ENCODE data around the gene NUCB1.

The NUCB1 gene

GRCh38 chr19:48938256-48938655, 38.1 kb downstream of the NUCB1 start:
- no peak for DNase-seq

- no peak for DNase-seq
These were observed 40.8 kb downstream of the NUCB1 start for GRCh38 chr19:48940902-48941301.

GRCh38 chr19:48943081-48943480, 43.0 kb downstream of the NUCB1 start:
- DNase-seq, result no peak

- no peak for DNase-seq
These were observed 45.3 kb downstream of the NUCB1 start for GRCh38 chr19:48945415-48945814.

- DNase-seq, result no peak
These were observed 45.7 kb downstream of the NUCB1 start for GRCh38 chr19:48945817-48946216.

- no peak for DNase-seq
These were observed 46.5 kb downstream of the NUCB1 start for GRCh38 chr19:48946463-48947257.

GRCh38 chr19:48947258-48947542, 47.1 kb downstream of the NUCB1 start:
- DNase-seq, result no peak

- no peak for DNase-seq
These were observed 50.0 kb downstream of the NUCB1 start for GRCh38 chr19:48950159-48950558.

- DNase-seq, result no peak
These were observed 50.9 kb downstream of the NUCB1 start for GRCh38 chr19:48950830-48951519.

GRCh38 chr19:48953141-48953540, 53.0 kb downstream of the NUCB1 start:
- no peak for DNase-seq

GRCh38 chr19:48953990-48954594, 54.0 kb downstream of the NUCB1 start:
- DNase-seq, result no peak

GRCh38 chr19:48954595-48955307, 54.6 kb downstream of the NUCB1 start, which contains the start of gene BAX:
Gene BAX (plus strand): TSS chr19:48954875. CDS start chr19:48954929, 54 bp downstream.
- peak; percentile 77 for DNase-seq

- DNase-seq, result no peak
These were observed 55.3 kb downstream of the NUCB1 start for GRCh38 chr19:48955308-48955958.

GRCh38 chr19:48958006-48958405, 57.9 kb downstream of the NUCB1 start:
- no peak for DNase-seq

GRCh38 chr19:48959341-48960239, 59.5 kb downstream of the NUCB1 start:
- DNase-seq, result no peak

- DNase-seq, result no peak
These were observed 61.0 kb downstream of the NUCB1 start for GRCh38 chr19:48961051-48961649.

- DNase-seq, result no peak
These were observed 61.5 kb downstream of the NUCB1 start for GRCh38 chr19:48961673-48962028.

GRCh38 chr19:48962029-48962848, 62.1 kb downstream of the NUCB1 start:
- DNase-seq, result no peak

GRCh38 chr19:48962849-48963165, 62.7 kb downstream of the NUCB1 start:
- DNase-seq, result no peak

- peak; percentile 10 for DNase-seq
These were observed 63.5 kb downstream of the NUCB1 start for GRCh38 chr19:48963371-48964204.

Data from effector CD8-positive, alpha-beta T cell (primary cell).